ENCODE measurements around the gene DMC1. TPM values are rescaled to one million over a fixed set of nuclear protein-coding genes. Genes with fewer than 3 reads are reported as not detected.

Gene DMC1
- total RNA-seq, 6 experiments from 2014 or later = 0.55 TPM; not detected in 5

GRCh38 chr22:38491707-38492348 lies 78.2 kb downstream of the DMC1 start:
- Histone ChIP-seq H3K4me3 (no peak overlapping the region), H3K36me3 (peaks cover 48 to 99% (median 79%) of the 10 kb centered on the region in 4 donors), H3K4me1 (peaks cover 0 to 13% (median 6%) of the 10 kb centered on the region in 4 donors), H3K9me3 (no peaks in the 10 kb centered on the region), H3K27me3 (no peaks in the 10 kb centered on the region), H3K27ac (peak overlapping the region; percentile 48 to 65 (median 62))
- no peak for TF ChIP-seq CTCF (IDR thresholded peaks at IDR 0.05)
- no peak for TF ChIP-seq POLR2A (IDR thresholded peaks at IDR 0.05)
- intact Hi-C loops (cut with DNase I) = no loop called here
- peak in 2 of 4 donors; percentile 13 to 31 for ATAC-seq
- 59% methylated on average over 5 of the region's 5 CpGs for WGBS (ENCODE audit: insufficient coverage, low coverage, low lambda C conversion rate, missing lambda C conversion rate)
- no peak for DNase-seq

GRCh38 chr22:38490915-38491314 lies 79.1 kb downstream of the DMC1 start:
- TF ChIP-seq POLR2A (IDR thresholded peaks at IDR 0.05) (no peak), CTCF (IDR thresholded peaks at IDR 0.05) (no peak)
- H3K4me1 ChIP-seq = peaks cover 0 to 13% (median 6%) of the 10 kb centered on the region in 4 donors
- WGBS (ENCODE audit: insufficient coverage, low coverage, low lambda C conversion rate, missing lambda C conversion rate) = 18% methylated on average over 1 of the region's 1 CpG
- intact Hi-C loops (cut with DNase I) = no loop called here
- H3K27ac ChIP-seq = peak overlapping the region; percentile 60 to 65 (median 62)
- no peaks in the 10 kb centered on the region for H3K9me3 ChIP-seq
- ATAC-seq (peak; percentile 92 to 96 (median 94)), DNase-seq (peak; percentile 61 to 90 (median 80))
- no peak overlapping the region for H3K4me3 ChIP-seq
- no peaks in the 10 kb centered on the region for H3K27me3 ChIP-seq
- peaks cover 43 to 99% (median 80%) of the 10 kb centered on the region in 4 donors for H3K36me3 ChIP-seq

- WGBS (ENCODE audit: insufficient coverage, low coverage, low lambda C conversion rate, missing lambda C conversion rate) = 40% methylated on average over 2 of the region's 2 CpGs
- H3K4me3 ChIP-seq = no peak overlapping the region
- H3K36me3 ChIP-seq = peaks cover 40 to 99% (median 80%) of the 10 kb centered on the region in 4 donors
- TF ChIP-seq CTCF (IDR thresholded peaks at IDR 0.05) (no peak), POLR2A (IDR thresholded peaks at IDR 0.05) (no peak)
- no peaks in the 10 kb centered on the region for H3K9me3 ChIP-seq
- intact Hi-C loops (cut with DNase I) = no loop called here
- DNase-seq = no peak
- no peaks in the 10 kb centered on the region for H3K27me3 ChIP-seq
- H3K4me1 ChIP-seq = peaks cover 0 to 13% (median 6%) of the 10 kb centered on the region in 4 donors
- peak overlapping the region; percentile 60 to 65 (median 62) for H3K27ac ChIP-seq
- peak in 1 of 4 donors; percentile 2 for ATAC-seq
Measured at GRCh38 chr22:38490475-38490874, 79.5 kb downstream of the DMC1 start.

GRCh38 chr22:38489561-38490145 lies 80.3 kb downstream of the DMC1 start:
- DNase-seq = no peak
- intact Hi-C loops (cut with DNase I) = no loop called here
- 85% methylated on average over 6 of the region's 7 CpGs for WGBS (ENCODE audit: insufficient coverage, low coverage, low lambda C conversion rate, missing lambda C conversion rate)
- Histone ChIP-seq H3K27ac (no peak overlapping the region), H3K9me3 (no peaks in the 10 kb centered on the region), H3K27me3 (no peaks in the 10 kb centered on the region), H3K4me3 (no peak overlapping the region), H3K36me3 (peaks cover 45 to 99% (median 80%) of the 10 kb centered on the region in 4 donors), H3K4me1 (peaks cover 0 to 13% (median 6%) of the 10 kb centered on the region in 4 donors)
- no peak for TF ChIP-seq CTCF (IDR thresholded peaks at IDR 0.05)
- TF ChIP-seq POLR2A (IDR thresholded peaks at IDR 0.05) = no peak
- no peak for ATAC-seq
